DND-41 (cell line): ENCODE results near the gene SAP30L.

Experiments
- ATAC-seq: fragments of 200-7000 bp; cut with Tn5 transposase; 3 replicates; pipeline ENCODE4 v1.9.1; 2021; ENCODE audit warnings: low read depth; ENCODE audit not compliant: insufficient read depth
- DNase-seq: peaks from one replicate; pipeline ENCODE4 v3.0.0-alpha.2; 2020
- H2AFZ ChIP-seq: 2 replicates; pipeline ENCODE4 v1.6.0; 2012; ENCODE audit warnings: low read depth, low read length
- H3K27ac ChIP-seq: 2 replicates; pipeline ENCODE4 v1.5.1; 2012; ENCODE audit warnings: low read length, inconsistent platforms
- H3K27me3 ChIP-seq: fragments of 200-600 bp; sonication (generic); 2 replicates; pipeline ENCODE4 v1.6.0; 2012; ENCODE audit warnings: low read length, mild to moderate bottlenecking, inconsistent platforms; ENCODE audit not compliant: insufficient read depth, poor library complexity
- H3K36me3 ChIP-seq: 2 replicates; pipeline ENCODE4 v1.5.1; 2012; ENCODE audit warnings: low read length, inconsistent platforms; ENCODE audit not compliant: insufficient read depth
- H3K4me1 ChIP-seq: 2 replicates; pipeline ENCODE4 v1.5.1; 2012; ENCODE audit warnings: mild to moderate bottlenecking, low read length; ENCODE audit not compliant: insufficient read depth
- H3K4me2 ChIP-seq: 2 replicates; pipeline ENCODE4 v1.6.0; 2012; ENCODE audit warnings: mild to moderate bottlenecking, moderate library complexity, low read length, inconsistent platforms; ENCODE audit not compliant: insufficient read depth
- H3K4me3 ChIP-seq, 2 experiments: fragments of 200-600 bp in 1 of 2; shearing (Covaris generic) in 1 of 2; 2 replicates each; pipeline ENCODE4 v1.5.1; 2012 to 2016; ENCODE audit warnings: inconsistent platforms in 2 of 2, low read length in 2 of 2, mild to moderate bottlenecking in 2 of 2, low read depth in 1 of 2, moderate library complexity in 1 of 2
- H3K79me2 ChIP-seq: 2 replicates; pipeline ENCODE4 v1.6.0; 2012; ENCODE audit warnings: low read length, inconsistent platforms; ENCODE audit not compliant: insufficient read depth
- H3K9ac ChIP-seq: 2 replicates; pipeline ENCODE4 v1.6.0; 2012; ENCODE audit warnings: low read depth, mild to moderate bottlenecking, inconsistent platforms, low read length, moderate library complexity
- H3K9me3 ChIP-seq: 2 replicates; pipeline ENCODE4 v1.5.1; 2012; ENCODE audit warnings: low read length, moderate library complexity, mild to moderate bottlenecking, inconsistent platforms; ENCODE audit not compliant: insufficient read depth, severe bottlenecking
- H4K20me1 ChIP-seq: 2 replicates; pipeline ENCODE4 v1.6.0; 2012; ENCODE audit warnings: low read length; ENCODE audit not compliant: insufficient read depth
- CTCF ChIP-seq: IDR thresholded peaks from 2 replicates; pipeline ENCODE4 v1.5.1; 2012; ENCODE audit warnings: borderline replicate concordance, low read length, moderate library complexity, mild to moderate bottlenecking; ENCODE audit not compliant: poor library complexity, severe bottlenecking; ENCODE audit errors: extremely low read depth
- EZH2 ChIP-seq: IDR thresholded peaks from 3 replicates; pipeline ENCODE4 v1.6.1; 2012; ENCODE audit warnings: borderline replicate concordance, low read depth, mild to moderate bottlenecking, moderate library complexity, low read length, inconsistent platforms; ENCODE audit not compliant: severe bottlenecking

SAP30L gene

GRCh38 chr5:154437281-154437965 is 8.4 kb upstream of the SAP30L start:
- H3K79me2 ChIP-seq: no peaks in the 10 kb centered on the region
- H3K4me3 ChIP-seq: no peak overlapping the region
- H3K4me2 ChIP-seq: no peak overlapping the region
- ATAC-seq (no peak), DNase-seq (no peak)
- H3K36me3 ChIP-seq: peaks cover 68% of the 10 kb centered on the region
- TF ChIP-seq EZH2 (no peak), CTCF (no peak)
- H3K9me3 ChIP-seq: no peaks in the 10 kb centered on the region
- H4K20me1 ChIP-seq: no peaks in the 10 kb centered on the region
- H3K9ac ChIP-seq: no peak overlapping the region
- H3K27ac ChIP-seq: no peak overlapping the region
- H3K27me3 ChIP-seq: no peaks in the 10 kb centered on the region
- no peaks in the 10 kb centered on the region for H3K4me1 ChIP-seq
- H2AFZ ChIP-seq: no peak overlapping the region

- no peak for DNase-seq
- Histone ChIP-seq H3K9ac (no peak overlapping the region), H3K27me3 (no peaks in the 10 kb centered on the region), H2AFZ (no peak overlapping the region), H3K27ac (no peak overlapping the region), H3K4me1 (peaks cover 15% of the 10 kb centered on the region), H3K4me2 (no peak overlapping the region), H3K4me3 (no peak overlapping the region), H3K9me3 (no peaks in the 10 kb centered on the region), H3K36me3 (peaks cover 66% of the 10 kb centered on the region), H4K20me1 (no peaks in the 10 kb centered on the region), H3K79me2 (peaks cover 18% of the 10 kb centered on the region)
- ATAC-seq: no peak
- TF ChIP-seq CTCF: no peak
Observed at GRCh38 chr5:154440540-154440939, 5.3 kb upstream of the SAP30L start.

- no peak overlapping the region for H3K9ac ChIP-seq
- no peak overlapping the region for H2AFZ ChIP-seq
- no peaks in the 10 kb centered on the region for H3K27me3 ChIP-seq
- no peaks in the 10 kb centered on the region for H3K9me3 ChIP-seq
- peaks cover 26% of the 10 kb centered on the region for H3K4me1 ChIP-seq
- H3K79me2 ChIP-seq: peaks cover 38% of the 10 kb centered on the region
- no peak overlapping the region for H3K4me3 ChIP-seq
- DNase-seq (no peak), ATAC-seq (no peak)
- H3K36me3 ChIP-seq: peaks cover 45% of the 10 kb centered on the region
- H3K27ac ChIP-seq: no peak overlapping the region
- TF ChIP-seq CTCF (no peak), EZH2 (no peak)
- H4K20me1 ChIP-seq: peaks cover 12% of the 10 kb centered on the region
- no peak overlapping the region for H3K4me2 ChIP-seq
Observed at GRCh38 chr5:154442801-154443200, 3.0 kb upstream of the SAP30L start.
